GM23338 (cell line): ENCODE results near the gene NUP88. TPM values are rescaled to one million over a fixed set of nuclear protein-coding genes. Genes with fewer than 3 reads are reported as not detected.

Source experiments
- ATAC-seq: fragments of 200-7000 bp; cut with Tn5 transposase; 3 replicates; pipeline ENCODE4 v1.9.1; 2020
- DNase-seq: peaks from one replicate; pipeline ENCODE4 v3.0.0-alpha.2; 2015; ENCODE audit warnings: low spot score
- H2AFZ ChIP-seq: fragments of 200-600 bp; sonication (generic); 2 replicates; pipeline ENCODE4 v1.8.0; 2016; ENCODE audit warnings: antibody characterized with exemption, mild to moderate bottlenecking, moderate library complexity
- H3F3A ChIP-seq: fragments of 200-600 bp; sonication (generic); replicated peaks from 2 replicates; pipeline ENCODE4 v1.8.0; 2017; ENCODE audit warnings: antibody characterized with exemption, mixed run types, low read depth
- H3K27ac ChIP-seq: fragments of 200-600 bp; sonication (generic); 2 replicates; pipeline ENCODE4 v1.6.1; 2016; ENCODE audit warnings: low read depth
- H3K27me3 ChIP-seq: fragments of 200-600 bp; sonication (generic); 2 replicates; pipeline ENCODE4 v1.8.0; 2016; ENCODE audit warnings: mild to moderate bottlenecking, mixed run types, moderate library complexity; ENCODE audit not compliant: insufficient read depth
- H3K36me3 ChIP-seq: fragments of 200-600 bp; sonication (generic); 2 replicates; pipeline ENCODE4 v1.8.0; 2016; ENCODE audit warnings: mild to moderate bottlenecking; ENCODE audit not compliant: insufficient read depth
- H3K4me1 ChIP-seq: fragments of 200-600 bp; sonication (generic); 2 replicates; pipeline ENCODE4 v1.8.0; 2016; ENCODE audit warnings: mild to moderate bottlenecking, moderate library complexity; ENCODE audit not compliant: insufficient read depth
- H3K4me2 ChIP-seq: fragments of 200-600 bp; sonication (generic); 2 replicates; pipeline ENCODE4 v1.7.1; 2017; ENCODE audit warnings: mixed run types
- H3K4me3 ChIP-seq: fragments of 200-600 bp; sonication (generic); 2 replicates; pipeline ENCODE4 v1.6.1; 2016; ENCODE audit warnings: mixed run types
- H3K79me2 ChIP-seq: fragments of 200-600 bp; sonication (generic); replicated peaks from 2 replicates; pipeline ENCODE4 v1.8.0; 2017; ENCODE audit warnings: mild to moderate bottlenecking; ENCODE audit not compliant: insufficient read depth
- H3K9me2 ChIP-seq: fragments of 200-600 bp; sonication (generic); 2 replicates; pipeline ENCODE4 v1.8.0; 2017; ENCODE audit not compliant: insufficient read depth
- H4K20me1 ChIP-seq: fragments of 200-600 bp; sonication (generic); replicated peaks from 2 replicates; pipeline ENCODE4 v1.8.0; 2017; ENCODE audit warnings: mild to moderate bottlenecking; ENCODE audit not compliant: insufficient read depth
- H3K27ac Mint-ChIP-seq: 2 replicates; pipeline ENCODE4 v1.8.0; 2020; ENCODE audit warnings: inconsistent platforms, mild to moderate bottlenecking, moderate library complexity, mixed read lengths
- H3K27me3 Mint-ChIP-seq: 3 replicates; pipeline ENCODE4 v1.8.0; 2022; ENCODE audit warnings: low read depth, mild to moderate bottlenecking, moderate library complexity, mixed read lengths, inconsistent platforms; ENCODE audit not compliant: insufficient read depth, poor library complexity
- H3K36me3 Mint-ChIP-seq: 3 replicates; pipeline ENCODE4 v1.8.0; 2021; ENCODE audit warnings: low read depth, mild to moderate bottlenecking, inconsistent platforms, moderate library complexity, mixed read lengths
- H3K4me1 Mint-ChIP-seq: 3 replicates; pipeline ENCODE4 v1.8.0; 2020; ENCODE audit warnings: mild to moderate bottlenecking, inconsistent platforms, mixed read lengths
- H3K4me3 Mint-ChIP-seq: 3 replicates; pipeline ENCODE4 v1.8.0; 2021; ENCODE audit warnings: moderate library complexity, mild to moderate bottlenecking, inconsistent platforms, mixed read lengths
- H3K9me3 Mint-ChIP-seq: 3 replicates; pipeline ENCODE4 v1.8.0; 2020; ENCODE audit warnings: moderate library complexity, mild to moderate bottlenecking, inconsistent platforms, mixed read lengths
- CREB1 ChIP-seq: fragments of 250-450 bp; sonication (Bioruptor Pico); IDR thresholded peaks from 2 replicates; pipeline ENCODE4 v1.5.0; 2020; ENCODE audit warnings: low read depth, mild to moderate bottlenecking, moderate library complexity
- ETS1 ChIP-seq: IDR thresholded peaks from 2 replicates; pipeline ENCODE4 v1.6.1; 2016; ENCODE audit warnings: antibody characterized with exemption
- EZH2 ChIP-seq: fragments of 200-600 bp; sonication (generic); IDR thresholded peaks from one replicate; pipeline ENCODE4 v1.8.0; 2017; ENCODE audit warnings: antibody characterized with exemption, mild to moderate bottlenecking, low read depth; ENCODE audit not compliant: unreplicated experiment
- EZH2phosphoT487 ChIP-seq: fragments of 200-600 bp; sonication (generic); IDR thresholded peaks from one replicate; pipeline ENCODE4 v1.8.1; 2018; ENCODE audit warnings: antibody characterized with exemption; ENCODE audit not compliant: unreplicated experiment
- JUNB ChIP-seq: IDR thresholded peaks from one replicate; pipeline ENCODE4 v1.6.1; 2016; ENCODE audit warnings: antibody characterized with exemption; ENCODE audit not compliant: unreplicated experiment
- NANOG ChIP-seq: IDR thresholded peaks from 2 replicates; pipeline ENCODE4 v1.6.1; 2016; ENCODE audit warnings: antibody characterized with exemption, borderline replicate concordance
- POLR2AphosphoS5 ChIP-seq: IDR thresholded peaks from 2 replicates; pipeline ENCODE4 v1.6.1; 2016; ENCODE audit warnings: antibody characterized with exemption, low read depth
- REST ChIP-seq: IDR thresholded peaks from one replicate; pipeline ENCODE4 v1.6.1; 2018; ENCODE audit warnings: antibody characterized with exemption; ENCODE audit not compliant: unreplicated experiment
- STAT1 ChIP-seq: IDR thresholded peaks from one replicate; pipeline ENCODE4 v1.6.1; 2016; ENCODE audit warnings: antibody characterized with exemption; ENCODE audit not compliant: unreplicated experiment
- ZNF114 ChIP-seq: fragments of 250-450 bp; sonication (Bioruptor Pico); IDR thresholded peaks from 2 replicates; pipeline ENCODE4 v1.5.0; 2020; ENCODE audit warnings: mild to moderate bottlenecking, moderate library complexity
- ZNF331 ChIP-seq: fragments of 250-450 bp; sonication (Bioruptor Pico); IDR thresholded peaks from 2 replicates; pipeline ENCODE4 v1.5.0; 2020; ENCODE audit warnings: low read depth, mild to moderate bottlenecking, moderate library complexity
- ZNF462 ChIP-seq: fragments of 250-450 bp; sonication (Bioruptor Pico); IDR thresholded peaks from 2 replicates; pipeline ENCODE4 v1.5.0; 2020; ENCODE audit warnings: mild to moderate bottlenecking, moderate library complexity
- polyA plus RNA-seq: library from polyadenylated mRNA; unstranded; fragments of >200 nt; fragmentation: Nextera tagmentation; extraction: Ambion mirVana; gene quantifications from 2 replicates; pipeline ENCODE4 v1.2.1, GENCODE V29; 2016
- total RNA-seq: library from RNA; depleted of rRNA; stranded (reverse); fragments of >200 nt; shearing (Covaris generic); gene quantifications from 2 replicates; pipeline ENCODE4 v1.2.3, GENCODE V29; 2014
- TF ChIP-seq, protein P1 (sequence below), 2 experiments: fragments of 200-600 bp in 1 of 2; sonication (generic) in 1 of 2; conservative IDR thresholded peaks; 2 replicates each; pipeline versions ENCODE4 v1.5.1 to v1.6.1; 2016 to 2017; ENCODE audit warnings: antibody characterized with exemption in 2 of 2, low read depth in 2 of 2, mild to moderate bottlenecking in 2 of 2, moderate library complexity in 1 of 2

Gene NUP88
- total and polyA plus RNA-seq, 2 experiments from 2014 or later = 110 to 172 TPM

DNA sequence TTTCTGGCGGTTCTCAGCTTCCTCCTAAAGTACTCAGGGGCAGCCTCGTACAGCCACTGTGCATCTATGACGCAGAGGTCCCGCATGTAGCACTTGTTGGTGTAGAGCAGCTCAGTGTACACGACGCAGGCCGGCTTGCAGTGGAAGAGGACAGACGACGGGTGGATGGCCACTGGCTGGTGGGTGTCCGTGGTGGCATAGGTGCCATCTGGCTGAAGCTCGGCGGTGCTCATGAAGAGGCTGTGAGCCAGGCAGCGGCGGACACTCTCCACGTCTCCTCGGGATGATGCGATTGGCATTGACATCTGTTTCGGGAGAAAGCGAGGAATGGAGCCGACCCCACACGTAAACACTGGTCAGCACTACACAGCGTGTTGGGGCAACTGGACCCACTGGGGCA is 24.7 kb upstream of the NUP88 start:
- DNase-seq (no peak), ATAC-seq (no peak)
- H3K4me1 Mint-ChIP-seq = peaks cover 9% of the 10 kb centered on the region; the same call in 2 of the 3 replicates
- Histone ChIP-seq H3K9me2 (no peaks in the 10 kb centered on the region), H3K27ac (no peak overlapping the region), H3K4me1 (peaks cover 7% of the 10 kb centered on the region; the same call in 1 of the 2 replicates), H3K4me2 (no peak overlapping the region), H3K79me2 (peaks cover 9% of the 10 kb centered on the region; the same call in 1 of the 2 replicates), H3K4me3 (no peak overlapping the region), H4K20me1 (peaks cover 21% of the 10 kb centered on the region), H3F3A (peaks cover 18% of the 10 kb centered on the region; the same call in 1 of the 2 replicates), H3K36me3 (peaks cover 40% of the 10 kb centered on the region), H3K27me3 (no peaks in the 10 kb centered on the region), H2AFZ (no peak overlapping the region)
- H3K27me3 Mint-ChIP-seq = peaks cover 1% of the 10 kb centered on the region
- no peak overlapping the region for H3K4me3 Mint-ChIP-seq
- H3K36me3 Mint-ChIP-seq = peaks cover 66% of the 10 kb centered on the region
- TF ChIP-seq ZNF331 (CRISPR knock-in tag) (no peak), EZH2phosphoT487 (no peak), CREB1 (CRISPR knock-in tag) (no peak), STAT1 (no peak), EZH2 (no peak), POLR2AphosphoS5 (no peak), JUNB (no peak), NANOG (no peak), ETS1 (no peak), ZNF462 (CRISPR knock-in tag) (no peak), ZNF114 (CRISPR knock-in tag) (no peak), REST (no peak)
- TF ChIP-seq, protein P1, sequence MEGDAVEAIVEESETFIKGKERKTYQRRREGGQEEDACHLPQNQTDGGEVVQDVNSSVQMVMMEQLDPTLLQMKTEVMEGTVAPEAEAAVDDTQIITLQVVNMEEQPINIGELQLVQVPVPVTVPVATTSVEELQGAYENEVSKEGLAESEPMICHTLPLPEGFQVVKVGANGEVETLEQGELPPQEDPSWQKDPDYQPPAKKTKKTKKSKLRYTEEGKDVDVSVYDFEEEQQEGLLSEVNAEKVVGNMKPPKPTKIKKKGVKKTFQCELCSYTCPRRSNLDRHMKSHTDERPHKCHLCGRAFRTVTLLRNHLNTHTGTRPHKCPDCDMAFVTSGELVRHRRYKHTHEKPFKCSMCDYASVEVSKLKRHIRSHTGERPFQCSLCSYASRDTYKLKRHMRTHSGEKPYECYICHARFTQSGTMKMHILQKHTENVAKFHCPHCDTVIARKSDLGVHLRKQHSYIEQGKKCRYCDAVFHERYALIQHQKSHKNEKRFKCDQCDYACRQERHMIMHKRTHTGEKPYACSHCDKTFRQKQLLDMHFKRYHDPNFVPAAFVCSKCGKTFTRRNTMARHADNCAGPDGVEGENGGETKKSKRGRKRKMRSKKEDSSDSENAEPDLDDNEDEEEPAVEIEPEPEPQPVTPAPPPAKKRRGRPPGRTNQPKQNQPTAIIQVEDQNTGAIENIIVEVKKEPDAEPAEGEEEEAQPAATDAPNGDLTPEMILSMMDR (conservative IDR thresholded peaks at IDR 0.05; ENCODE audit: low read depth in 2 of 2) = no peak
- no peaks in the 10 kb centered on the region; the same call in 2 of the 3 replicates for H3K9me3 Mint-ChIP-seq
- H3K27ac Mint-ChIP-seq = no peak overlapping the region
